ENCODE data around the gene AGBL1. TPM values are rescaled to one million over a fixed set of nuclear protein-coding genes. Genes with fewer than 3 reads are reported as not detected.

Gene AGBL1
- total RNA-seq, 1 experiment from 2014 or later: not detected

GRCh38 chr15:86205096-86205495 is 125.4 kb downstream of the AGBL1 start:
- Histone ChIP-seq H4K8ac (replicated peaks; ENCODE audit: insufficient read length, low read depth, low read length) (no peak overlapping the region), H2AFZ (ENCODE audit: low read length) (no peak overlapping the region), H3K4me1 (ENCODE audit: insufficient read depth, low read length) (0 out of 2 replicates have a peak, but pooled peaks cover 3% of the 10 kb centered on the region), H2BK12ac (ENCODE audit: insufficient read length, low read depth, low read length) (no peak overlapping the region), H3K4me2 (ENCODE audit: insufficient read depth, insufficient read length, low read length) (no peak overlapping the region), H2BK15ac (ENCODE audit: low read depth, low read length) (no peak overlapping the region), H3K56ac (ENCODE audit: insufficient read length, low read depth, low read length) (no peak overlapping the region), H3K23ac (ENCODE audit: insufficient read length, low read depth, low read length) (no peak overlapping the region), H3K27ac (ENCODE audit: insufficient read length, low read depth, low read length) (no peak overlapping the region), H2BK5ac (ENCODE audit: insufficient read length, low read length) (no peak overlapping the region), H3K27me3 (ENCODE audit: insufficient read depth, low read length) (no peaks in the 10 kb centered on the region), H2BK120ac (ENCODE audit: low read depth, low read length, poor library complexity, severe bottlenecking) (no peak overlapping the region), H4K5ac (ENCODE audit: insufficient read length, low read depth, low read length) (no peak overlapping the region), H3K4ac (ENCODE audit: low read depth, low read length) (no peak overlapping the region), H4K20me1 (ENCODE audit: control insufficient read depth, insufficient read depth, insufficient read length) (no peaks in the 10 kb centered on the region), H3T11ph (ENCODE audit: low read length) (no peak overlapping the region), H3K14ac (ENCODE audit: insufficient read depth, low read length) (no peak overlapping the region), H3K9ac (ENCODE audit: extremely low read depth, insufficient read length, low read length) (no peak overlapping the region), H3K23me2 (ENCODE audit: insufficient read length, low read depth, low read length, poor library complexity, severe bottlenecking) (no peaks in the 10 kb centered on the region), H3K9me3 (ENCODE audit: control insufficient read depth, low read depth, low read length) (no peaks in the 10 kb centered on the region), H3K79me2 (ENCODE audit: insufficient read depth, low read length) (no peaks in the 10 kb centered on the region), H2AK5ac (ENCODE audit: insufficient read length, low read length) (no peak overlapping the region), H3K18ac (ENCODE audit: insufficient read length, low read depth, low read length) (no peak overlapping the region), H4K91ac (ENCODE audit: insufficient read length, low read depth, low read length) (no peak overlapping the region), H3K79me1 (ENCODE audit: insufficient read depth, low read depth, low read length, poor library complexity, severe bottlenecking) (no peaks in the 10 kb centered on the region), H2BK20ac (ENCODE audit: low read depth, low read length, poor library complexity, severe bottlenecking) (no peak overlapping the region)
- WGBS (ENCODE audit: extremely low coverage, insufficient read length, low lambda C conversion rate): no CpG with 5 or more reads among the region's 2 CpGs
- Mint-ChIP-seq H3K36me3 (ENCODE audit: insufficient read depth in 1 of 3, low read depth in 3 of 3) (peaks cover 0 to 2% (median 1%) of the 10 kb centered on the region in 3 experiments; a peak in 3 of 7 replicates), H3K27ac (no peak overlapping the region), H3K27me3 (ENCODE audit: low read depth) (0 out of 2 replicates have a peak, but pooled peaks cover 1% of the 10 kb centered on the region), H3K4me1 (peaks cover 19 to 24% of the 10 kb centered on the region in 2 experiments), H3K9me3 (peaks cover under 1 to 12% of the 10 kb centered on the region in 2 experiments; a peak in 4 of 5 replicates), H3K4me3 (no peak overlapping the region)
- no peak for DNase-seq
- TF ChIP-seq, protein P1, sequence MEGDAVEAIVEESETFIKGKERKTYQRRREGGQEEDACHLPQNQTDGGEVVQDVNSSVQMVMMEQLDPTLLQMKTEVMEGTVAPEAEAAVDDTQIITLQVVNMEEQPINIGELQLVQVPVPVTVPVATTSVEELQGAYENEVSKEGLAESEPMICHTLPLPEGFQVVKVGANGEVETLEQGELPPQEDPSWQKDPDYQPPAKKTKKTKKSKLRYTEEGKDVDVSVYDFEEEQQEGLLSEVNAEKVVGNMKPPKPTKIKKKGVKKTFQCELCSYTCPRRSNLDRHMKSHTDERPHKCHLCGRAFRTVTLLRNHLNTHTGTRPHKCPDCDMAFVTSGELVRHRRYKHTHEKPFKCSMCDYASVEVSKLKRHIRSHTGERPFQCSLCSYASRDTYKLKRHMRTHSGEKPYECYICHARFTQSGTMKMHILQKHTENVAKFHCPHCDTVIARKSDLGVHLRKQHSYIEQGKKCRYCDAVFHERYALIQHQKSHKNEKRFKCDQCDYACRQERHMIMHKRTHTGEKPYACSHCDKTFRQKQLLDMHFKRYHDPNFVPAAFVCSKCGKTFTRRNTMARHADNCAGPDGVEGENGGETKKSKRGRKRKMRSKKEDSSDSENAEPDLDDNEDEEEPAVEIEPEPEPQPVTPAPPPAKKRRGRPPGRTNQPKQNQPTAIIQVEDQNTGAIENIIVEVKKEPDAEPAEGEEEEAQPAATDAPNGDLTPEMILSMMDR (conservative IDR thresholded peaks at IDR 0.05): no peak

All from H9 (cell line).